ENCODE results near the gene CEACAM8. TPM values are rescaled to one million over a fixed set of nuclear protein-coding genes. Genes with fewer than 3 reads are reported as not detected.
"Not testable (repeated sequence)": the region's sequence is repeated elsewhere in the genome, so short reads cannot be mapped to it uniquely, and the experiment has no call there.

CEACAM8 gene
- total and polyA plus RNA-seq, 2 experiments from 2014 or later = not detected

DNA sequence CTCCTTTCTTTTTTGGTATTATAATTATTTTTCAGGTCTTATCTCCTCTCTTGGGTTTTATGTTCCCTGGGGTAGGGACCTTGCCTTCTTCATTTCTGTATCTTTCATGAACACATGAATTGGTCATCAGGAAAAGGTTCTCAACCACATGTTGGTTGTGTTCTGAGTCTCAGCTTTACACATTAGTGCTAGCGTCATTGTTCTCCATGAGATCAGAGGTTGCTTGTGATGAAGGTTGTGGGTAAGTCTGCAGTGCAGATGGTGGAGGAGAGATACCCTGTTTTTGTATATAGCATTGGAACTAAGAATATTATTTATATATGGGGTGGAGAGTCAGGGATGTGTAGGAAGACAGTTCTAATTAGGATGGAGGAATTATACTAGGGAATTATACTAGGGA is 24.5 kb upstream of the CEACAM8 start:
- Histone ChIP-seq H2AFZ (no peak overlapping the region), H3K36me3 (ENCODE audit: low read depth) (no peaks in the 10 kb centered on the region), H3K27ac (no peak overlapping the region), H3K9me3 (ENCODE audit: low read depth) (no peaks in the 10 kb centered on the region), H3K9ac (no peak overlapping the region), H4K20me1 (ENCODE audit: insufficient read depth) (no peaks in the 10 kb centered on the region), H3K4me2 (ENCODE audit: unreplicated experiment) (no peak overlapping the region), H3K27me3 (replicated peaks; ENCODE audit: insufficient read depth) (peaks cover 85% of the 10 kb centered on the region), H3K9me2 (ENCODE audit: insufficient read depth) (no peaks in the 10 kb centered on the region), H3K4me3 (no peak overlapping the region), H3F3A (ENCODE audit: insufficient read depth) (no peaks in the 10 kb centered on the region), H3K4me1 (ENCODE audit: insufficient read depth) (no peaks in the 10 kb centered on the region), H3K79me2 (ENCODE audit: insufficient read depth) (no peaks in the 10 kb centered on the region)
- DNase-seq = no peak
- in situ Hi-C loops (cut with MboI) = no loop called here
- TF ChIP-seq EZH2phosphoT487 (IDR thresholded peaks at IDR 0.05; ENCODE audit: insufficient read depth, low read depth) = no peak
- no peak for TF ChIP-seq EZH2 (IDR thresholded peaks at IDR 0.05; ENCODE audit: insufficient read depth, poor library complexity, severe bottlenecking)
- WGBS, 2 experiments (ENCODE audit: low coverage in 1 of 2, low lambda C conversion rate in 2 of 2, missing lambda C conversion rate in 2 of 2) = 67 to 83% methylated on average over 1 of the region's 1 CpG

DNA sequence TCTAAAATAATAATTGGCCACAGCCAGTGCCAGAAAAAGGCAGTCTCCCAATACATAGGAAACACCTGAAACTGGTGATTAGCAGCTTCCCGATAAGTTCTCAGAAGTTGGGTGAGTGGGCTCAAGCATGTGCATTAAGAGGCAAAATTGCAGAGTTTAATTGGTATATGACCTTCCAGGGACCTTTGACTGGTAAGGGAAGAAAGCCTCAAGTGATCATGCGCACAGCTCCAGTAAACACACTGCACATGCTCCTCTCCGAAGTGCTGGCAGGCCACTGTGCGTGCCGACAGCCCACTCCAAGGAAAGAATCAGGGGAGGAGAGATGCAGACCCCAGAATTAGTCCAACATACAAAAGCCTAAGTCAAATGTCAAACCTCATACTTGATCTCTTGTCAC is 18.9 kb upstream of the CEACAM8 start:
- DNase-seq = no peak
- no peaks in the 10 kb centered on the region for H3K9me3 ChIP-seq (ENCODE audit: low read depth)
- H3K4me3 ChIP-seq = no peak overlapping the region
- 62 to 68% methylated on average over 5 of the region's 5 CpGs for WGBS, 2 experiments (ENCODE audit: low coverage in 1 of 2, low lambda C conversion rate in 2 of 2, missing lambda C conversion rate in 2 of 2)
- H3K4me1 ChIP-seq (ENCODE audit: insufficient read depth) = no peaks in the 10 kb centered on the region
- in situ Hi-C loops (cut with MboI) = no loop called here
- no peak overlapping the region for H3K27ac ChIP-seq
- H3K9ac ChIP-seq = no peak overlapping the region
- no peak overlapping the region for H3K4me2 ChIP-seq (ENCODE audit: unreplicated experiment)
- H3F3A ChIP-seq (ENCODE audit: insufficient read depth) = no peaks in the 10 kb centered on the region
- no peaks in the 10 kb centered on the region for H3K79me2 ChIP-seq (ENCODE audit: insufficient read depth)
- no peaks in the 10 kb centered on the region for H3K9me2 ChIP-seq (ENCODE audit: insufficient read depth)
- TF ChIP-seq EZH2phosphoT487 (IDR thresholded peaks at IDR 0.05; ENCODE audit: insufficient read depth, low read depth) (no peak), EZH2 (IDR thresholded peaks at IDR 0.05; ENCODE audit: insufficient read depth, poor library complexity, severe bottlenecking) (no peak)
- H3K36me3 ChIP-seq (ENCODE audit: low read depth) = no peaks in the 10 kb centered on the region
- no peak overlapping the region for H2AFZ ChIP-seq
- H4K20me1 ChIP-seq (ENCODE audit: insufficient read depth) = no peaks in the 10 kb centered on the region
- H3K27me3 ChIP-seq (replicated peaks; ENCODE audit: insufficient read depth) = peaks cover 61% of the 10 kb centered on the region

GRCh38 chr19:42610401-42610915 is 15.7 kb upstream of the CEACAM8 start:
- H2AFZ ChIP-seq; H3K79me2 ChIP-seq (ENCODE audit: insufficient read depth); H3K4me2 ChIP-seq (ENCODE audit: unreplicated experiment); H3K4me1 ChIP-seq (ENCODE audit: insufficient read depth); H3K9me3 ChIP-seq (ENCODE audit: low read depth); H3K9me2 ChIP-seq (ENCODE audit: insufficient read depth); DNase-seq; in situ Hi-C loops (cut with MboI); H3K4me3 ChIP-seq; H3K9ac ChIP-seq; H3F3A ChIP-seq (ENCODE audit: insufficient read depth); H3K36me3 ChIP-seq (ENCODE audit: low read depth); H4K20me1 ChIP-seq (ENCODE audit: insufficient read depth); H3K27ac ChIP-seq: not testable (repeated sequence)
- 85% methylated on average over 33 of the region's 33 CpGs; no CpG with 5 or more reads in 1 of the 2 experiments for whole genome bisulfite sequencing, 2 experiments (ENCODE audit: low coverage in 1 of 2, low lambda C conversion rate in 2 of 2, missing lambda C conversion rate in 2 of 2)
- peaks cover 42% of the 10 kb centered on the region for H3K27me3 ChIP-seq (replicated peaks; ENCODE audit: insufficient read depth)

GRCh38 chr19:42606660-42607351 is 12.1 kb upstream of the CEACAM8 start:
- no peaks in the 10 kb centered on the region for H3K4me1 ChIP-seq (ENCODE audit: insufficient read depth)
- in situ Hi-C loops (cut with MboI) = no loop called here
- no peaks in the 10 kb centered on the region for H3K36me3 ChIP-seq (ENCODE audit: low read depth)
- DNase-seq = peak; percentile 60
- TF ChIP-seq EZH2phosphoT487 (IDR thresholded peaks at IDR 0.05; ENCODE audit: insufficient read depth, low read depth) = no peak
- no peak overlapping the region for H3K4me3 ChIP-seq
- no peak overlapping the region for H2AFZ ChIP-seq
- WGBS, 2 experiments (ENCODE audit: low coverage in 1 of 2, low lambda C conversion rate in 2 of 2, missing lambda C conversion rate in 2 of 2) = 33 to 36% methylated on average over 13 to 14 of the region's 14 CpGs
- no peaks in the 10 kb centered on the region for H3K9me2 ChIP-seq (ENCODE audit: insufficient read depth)
- no peaks in the 10 kb centered on the region for H3K9me3 ChIP-seq (ENCODE audit: low read depth)
- no peaks in the 10 kb centered on the region for H3F3A ChIP-seq (ENCODE audit: insufficient read depth)
- no peak overlapping the region for H3K4me2 ChIP-seq (ENCODE audit: unreplicated experiment)
- no peak overlapping the region for H3K27ac ChIP-seq
- no peaks in the 10 kb centered on the region for H3K79me2 ChIP-seq (ENCODE audit: insufficient read depth)
- peaks cover 17% of the 10 kb centered on the region for H3K27me3 ChIP-seq (replicated peaks; ENCODE audit: insufficient read depth)
- H3K9ac ChIP-seq = no peak overlapping the region
- H4K20me1 ChIP-seq (ENCODE audit: insufficient read depth) = no peaks in the 10 kb centered on the region

All from GM23248 (cell line).